ENCODE measurements around the gene CEND1. TPM values are rescaled to one million over a fixed set of nuclear protein-coding genes. Genes with fewer than 3 reads are reported as not detected.
A peak's percentile ranks its signal among the peaks of the same experiment; 100 is the strongest.

The CEND1 gene
- total and polyA plus RNA-seq, 2 of the 13 experiments (the other 11 are each of a cell fraction or from before 2014, with no cell fraction given), result not detected

DNA sequence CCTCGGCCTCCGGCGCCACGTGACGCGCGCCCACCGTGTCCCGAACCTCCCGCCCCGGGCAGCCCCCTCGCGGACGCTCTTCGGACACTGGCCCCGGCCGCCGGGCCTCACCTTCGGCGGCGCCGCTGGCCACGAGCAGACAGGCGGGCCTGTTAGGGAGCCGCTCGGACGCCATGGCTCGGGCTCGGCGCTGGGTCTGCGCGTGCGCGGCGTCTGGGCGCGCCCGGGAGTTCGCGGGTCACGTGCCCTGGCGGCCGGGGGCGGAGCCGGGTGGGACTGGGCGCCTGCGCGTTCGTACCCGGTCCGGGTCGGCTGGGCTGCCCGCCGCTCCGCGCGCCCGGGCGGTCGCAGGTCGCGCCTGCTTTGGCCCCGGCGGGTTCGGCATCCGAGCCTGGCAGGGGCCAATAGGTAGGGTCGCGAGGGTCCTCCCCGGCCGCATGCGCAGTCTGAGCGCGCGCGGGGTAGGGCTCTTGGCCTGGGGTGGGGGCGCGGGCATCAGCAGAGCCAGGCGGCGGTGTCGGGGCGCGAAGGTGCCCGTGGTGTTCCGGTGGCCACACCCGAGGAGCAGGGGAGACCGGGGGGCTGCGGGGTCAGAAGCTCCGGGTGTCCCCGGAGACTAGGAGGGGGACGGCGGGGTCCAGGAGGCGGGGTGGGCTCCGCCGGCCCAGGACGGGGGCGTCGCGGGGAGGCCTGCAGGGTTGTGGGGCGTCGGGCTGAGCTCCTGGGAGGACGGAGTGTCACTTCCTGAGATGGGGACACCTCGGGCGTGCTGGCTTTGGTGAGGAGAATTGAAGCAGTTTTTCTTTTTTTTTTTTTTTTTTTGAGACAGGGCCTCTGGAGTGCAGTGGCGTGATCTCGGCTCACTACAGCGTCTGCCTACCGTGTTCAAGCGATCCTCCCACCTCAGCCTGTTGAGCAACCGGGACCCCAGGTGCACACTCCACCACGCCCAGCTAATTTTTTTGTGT, 12.3 kb downstream of the CEND1 start, which contains the start of gene GATD1 (continued):
- TF ChIP-seq ZNF543 (CRISPR knock-in tag; IDR thresholded peaks at IDR 0.05) (no peak), HHEX (CRISPR knock-in tag; IDR thresholded peaks at IDR 0.05) (no peak), ATF7 (IDR thresholded peaks at IDR 0.05) (no peak), ATF7 (CRISPR knock-in tag; IDR thresholded peaks at IDR 0.05) (no peak; the same call in 1 of the 2 replicates), KAT7 (CRISPR knock-in tag; IDR thresholded peaks at IDR 0.05; ENCODE audit: borderline replicate concordance) (no peak), ZC3H13 (CRISPR knock-in tag; IDR thresholded peaks at IDR 0.05) (0 out of 2 replicates have a peak, but pooled peaks have one; percentile 38), KAT8 (CRISPR knock-in tag; IDR thresholded peaks at IDR 0.05) (no peak; the same call in 1 of the 2 replicates), CENPX (CRISPR knock-in tag; IDR thresholded peaks at IDR 0.05) (no peak), ZNF713 (CRISPR knock-in tag; IDR thresholded peaks at IDR 0.05) (0 out of 2 replicates have a peak, but pooled peaks have one; percentile 53), ZNF12 (CRISPR knock-in tag; IDR thresholded peaks at IDR 0.05) (no peak), ZNF367 (CRISPR knock-in tag; IDR thresholded peaks at IDR 0.05; ENCODE audit: borderline replicate concordance) (no peak), HNF4A (CRISPR knock-in tag; IDR thresholded peaks at IDR 0.05) (no peak), GLI4 (CRISPR knock-in tag; IDR thresholded peaks at IDR 0.05; ENCODE audit: borderline replicate concordance) (no peak), CBX2 (IDR thresholded peaks at IDR 0.05; ENCODE audit: low read depth, low read length) (no peak), CBX2 (CRISPR knock-in tag; IDR thresholded peaks at IDR 0.05; ENCODE audit: low read depth) (no peak), SKI (IDR thresholded peaks at IDR 0.05; ENCODE audit: partially characterized antibody) (peak; percentile 60), HOXD1 (CRISPR knock-in tag; IDR thresholded peaks at IDR 0.05) (no peak), ZNF33B (CRISPR knock-in tag; IDR thresholded peaks at IDR 0.05) (peak; percentile 55; the same call in 1 of the 2 replicates), RELA (CRISPR knock-in tag; IDR thresholded peaks at IDR 0.05) (no peak), KDM1A (CRISPR knock-in tag; IDR thresholded peaks at IDR 0.05) (no peak), NFIC (IDR thresholded peaks at IDR 0.05; ENCODE audit: low read length) (no peak), PAWR (CRISPR knock-in tag; IDR thresholded peaks at IDR 0.05; ENCODE audit: borderline replicate concordance) (no peak), ZNF232 (CRISPR knock-in tag; IDR thresholded peaks at IDR 0.05; ENCODE audit: borderline replicate concordance) (no peak), KDM5A (IDR thresholded peaks at IDR 0.05; ENCODE audit: borderline replicate concordance, low read length) (peak; percentile 50; the same call in 1 of the 2 replicates), DR1 (CRISPR knock-in tag; IDR thresholded peaks at IDR 0.05) (no peak), ZKSCAN5 (CRISPR knock-in tag; IDR thresholded peaks at IDR 0.05) (no peak), ZNF138 (CRISPR knock-in tag; IDR thresholded peaks at IDR 0.05; ENCODE audit: low read depth) (peak; percentile 80), ZNF430 (CRISPR knock-in tag; IDR thresholded peaks at IDR 0.05) (no peak), PHF8 (CRISPR knock-in tag; IDR thresholded peaks at IDR 0.05) (peak; percentile 76), ZNF878 (CRISPR knock-in tag; IDR thresholded peaks at IDR 0.05) (no peak; the same call in 1 of the 2 replicates)
- TF ChIP-seq, protein P1, sequence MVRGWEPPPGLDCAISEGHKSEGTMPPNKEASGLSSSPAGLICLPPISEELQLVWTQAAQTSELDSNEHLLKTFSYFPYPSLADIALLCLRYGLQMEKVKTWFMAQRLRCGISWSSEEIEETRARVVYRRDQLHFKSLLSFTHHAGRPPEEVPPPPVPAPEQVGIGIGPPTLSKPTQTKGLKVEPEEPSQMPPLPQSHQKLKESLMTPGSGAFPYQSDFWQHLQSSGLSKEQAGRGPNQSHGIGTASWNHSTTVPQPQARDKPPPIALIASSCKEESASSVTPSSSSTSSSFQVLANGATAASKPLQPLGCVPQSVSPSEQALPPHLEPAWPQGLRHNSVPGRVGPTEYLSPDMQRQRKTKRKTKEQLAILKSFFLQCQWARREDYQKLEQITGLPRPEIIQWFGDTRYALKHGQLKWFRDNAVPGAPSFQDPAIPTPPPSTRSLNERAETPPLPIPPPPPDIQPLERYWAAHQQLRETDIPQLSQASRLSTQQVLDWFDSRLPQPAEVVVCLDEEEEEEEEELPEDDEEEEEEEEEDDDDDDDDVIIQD (CRISPR knock-in tag; IDR thresholded peaks at IDR 0.05; ENCODE audit: low read depth), result no peak
- TF ChIP-seq, protein P2, sequence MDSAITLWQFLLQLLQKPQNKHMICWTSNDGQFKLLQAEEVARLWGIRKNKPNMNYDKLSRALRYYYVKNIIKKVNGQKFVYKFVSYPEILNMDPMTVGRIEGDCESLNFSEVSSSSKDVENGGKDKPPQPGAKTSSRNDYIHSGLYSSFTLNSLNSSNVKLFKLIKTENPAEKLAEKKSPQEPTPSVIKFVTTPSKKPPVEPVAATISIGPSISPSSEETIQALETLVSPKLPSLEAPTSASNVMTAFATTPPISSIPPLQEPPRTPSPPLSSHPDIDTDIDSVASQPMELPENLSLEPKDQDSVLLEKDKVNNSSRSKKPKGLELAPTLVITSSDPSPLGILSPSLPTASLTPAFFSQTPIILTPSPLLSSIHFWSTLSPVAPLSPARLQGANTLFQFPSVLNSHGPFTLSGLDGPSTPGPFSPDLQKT (CRISPR knock-in tag; IDR thresholded peaks at IDR 0.05; ENCODE audit: borderline replicate concordance), result no peak

Measured in HepG2 (cell line).